ENCODE measurements around the gene ERICH6. TPM values are rescaled to one million over a fixed set of nuclear protein-coding genes. Genes with fewer than 3 reads are reported as not detected.

ERICH6 gene
- total and polyA plus RNA-seq, 2 donors (not counting 3 experiments of a cell fraction or from before 2014, with no cell fraction given): not detected

DNA sequence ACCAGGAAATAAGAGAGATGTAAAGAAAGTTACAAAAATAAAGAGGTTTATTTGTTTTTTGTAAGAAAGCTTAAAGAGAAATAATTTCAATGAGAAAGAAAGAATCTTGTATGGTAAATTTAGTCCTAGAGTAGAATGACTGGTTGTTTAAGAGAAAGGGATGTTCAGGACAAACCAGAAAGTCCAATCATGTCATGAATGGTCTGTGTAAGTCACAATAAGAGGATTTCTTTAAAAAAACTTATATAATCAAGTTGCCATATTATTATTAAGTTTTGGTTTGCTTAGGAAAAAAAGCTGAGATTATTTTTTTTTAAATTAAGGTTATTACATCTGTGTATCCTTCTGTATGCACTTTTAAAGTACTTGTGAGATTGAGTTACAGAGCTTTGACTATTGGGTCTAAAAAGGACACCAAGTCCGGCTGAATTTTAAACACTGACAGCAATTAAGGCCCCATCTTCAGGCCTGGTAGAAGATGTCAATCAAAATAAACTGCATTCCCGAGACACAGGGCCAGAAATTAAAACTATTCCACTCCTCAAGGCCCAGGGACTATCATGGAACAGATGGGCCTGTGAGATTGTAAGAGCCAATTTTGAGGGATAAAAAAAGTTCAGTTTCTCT is 12.2 kb downstream of the ERICH6 start:
- H3K9ac ChIP-seq (replicated peaks; ENCODE audit: extremely low read depth, insufficient read depth, low read length): no peak overlapping the region
- no TSS peak for BruUV-seq (replicated peaks)
- intact Hi-C loops (cut with micrococcal nuclease): no loop called here
- dilution Hi-C loops (cut with MboI; ENCODE audit: extremely low pct_ligation_motif_present, low sequenced_read_pairs): no loop called here
- no peaks in the 10 kb centered on the region for H3K9me1 ChIP-seq (replicated peaks; ENCODE audit: control insufficient read depth, extremely low read depth, insufficient read depth, low read length)
- H4K20me1 ChIP-seq (replicated peaks; ENCODE audit: control insufficient read depth, extremely low read depth, insufficient read depth, low read length): no peaks in the 10 kb centered on the region
- peaks cover 0 to 4% of the 10 kb centered on the region in 2 experiments for H3K27me3 ChIP-seq (ENCODE audit: control insufficient read depth in 2 of 2, insufficient read depth in 2 of 2, low read length in 2 of 2)
- H2AFZ ChIP-seq (ENCODE audit: low read depth, low read length): no peak overlapping the region
- H3K4me3 ChIP-seq (replicated peaks in 1 of 3; ENCODE audit: insufficient read depth in 1 of 3, low read depth in 1 of 3, low read length in 3 of 3): no peak overlapping the region
- ChIA-PET POLR2A (no interaction called here), CTCF (interaction anchor here (1.4 kb wide), 1 partner anchor 11 kb away, joined by 4 read pairs; no protein-coding TSS in a partner anchor)
- TF ChIP-seq, protein P1, sequence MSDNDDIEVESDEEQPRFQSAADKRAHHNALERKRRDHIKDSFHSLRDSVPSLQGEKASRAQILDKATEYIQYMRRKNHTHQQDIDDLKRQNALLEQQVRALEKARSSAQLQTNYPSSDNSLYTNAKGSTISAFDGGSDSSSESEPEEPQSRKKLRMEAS (IDR thresholded peaks at IDR 0.05; ENCODE audit: insufficient read depth, insufficient read length): no peak
- no peak for TF ChIP-seq JUN (IDR thresholded peaks at IDR 0.05; ENCODE audit: borderline replicate concordance, insufficient read depth, insufficient read length, low read depth)
- no peak for TF ChIP-seq POLR2AphosphoS5 (IDR thresholded peaks at IDR 0.05; ENCODE audit: insufficient read depth, low read depth, low read length)
- no peak for TF ChIP-seq POLR2A (IDR thresholded peaks at IDR 0.05; ENCODE audit: low read depth, low read length)
- no peak for TF ChIP-seq EZH2 (IDR thresholded peaks at IDR 0.05; ENCODE audit: borderline replicate concordance, low read depth, low read length, severe bottlenecking)
- TF ChIP-seq, protein P2, sequence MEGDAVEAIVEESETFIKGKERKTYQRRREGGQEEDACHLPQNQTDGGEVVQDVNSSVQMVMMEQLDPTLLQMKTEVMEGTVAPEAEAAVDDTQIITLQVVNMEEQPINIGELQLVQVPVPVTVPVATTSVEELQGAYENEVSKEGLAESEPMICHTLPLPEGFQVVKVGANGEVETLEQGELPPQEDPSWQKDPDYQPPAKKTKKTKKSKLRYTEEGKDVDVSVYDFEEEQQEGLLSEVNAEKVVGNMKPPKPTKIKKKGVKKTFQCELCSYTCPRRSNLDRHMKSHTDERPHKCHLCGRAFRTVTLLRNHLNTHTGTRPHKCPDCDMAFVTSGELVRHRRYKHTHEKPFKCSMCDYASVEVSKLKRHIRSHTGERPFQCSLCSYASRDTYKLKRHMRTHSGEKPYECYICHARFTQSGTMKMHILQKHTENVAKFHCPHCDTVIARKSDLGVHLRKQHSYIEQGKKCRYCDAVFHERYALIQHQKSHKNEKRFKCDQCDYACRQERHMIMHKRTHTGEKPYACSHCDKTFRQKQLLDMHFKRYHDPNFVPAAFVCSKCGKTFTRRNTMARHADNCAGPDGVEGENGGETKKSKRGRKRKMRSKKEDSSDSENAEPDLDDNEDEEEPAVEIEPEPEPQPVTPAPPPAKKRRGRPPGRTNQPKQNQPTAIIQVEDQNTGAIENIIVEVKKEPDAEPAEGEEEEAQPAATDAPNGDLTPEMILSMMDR (IDR thresholded peaks at IDR 0.05; ENCODE audit: extremely low read depth in 1 of 2, insufficient read depth in 1 of 2, low read depth in 1 of 2, low read length in 2 of 2): no peak
- no peak for TF ChIP-seq GATA2 (IDR thresholded peaks at IDR 0.05; ENCODE audit: insufficient read depth, insufficient read length, low read depth, low read length)
- no peak for TF ChIP-seq MYC (IDR thresholded peaks at IDR 0.05; ENCODE audit: low read depth, low read length)
- no peak for TF ChIP-seq FOS (IDR thresholded peaks at IDR 0.05; ENCODE audit: borderline replicate concordance, insufficient read depth, low read length)
- no peaks in the 10 kb centered on the region for H3K4me1 ChIP-seq (ENCODE audit: control insufficient read depth, extremely low read depth, insufficient read depth, low read length)
- H3K4me2 ChIP-seq (ENCODE audit: insufficient read depth, low read length): no peak overlapping the region
- FAIRE-seq: no peak
- no peak overlapping the region for H3K27ac ChIP-seq (ENCODE audit: insufficient read depth, low read depth, low read length)
- no peak for DNase-seq (ENCODE audit: low read depth, low spot score)
- no peaks in the 10 kb centered on the region for H3K79me2 ChIP-seq (ENCODE audit: control insufficient read depth, insufficient read depth, low read length)
- no peaks in the 10 kb centered on the region for H3K9me3 ChIP-seq (replicated peaks; ENCODE audit: control insufficient read depth, insufficient read depth, low read length)
- no peaks in the 10 kb centered on the region for H3K36me3 ChIP-seq (ENCODE audit: control insufficient read depth in 2 of 2, extremely low read depth in 1 of 2, insufficient read depth in 2 of 2, low read length in 2 of 2)
